H1 (cell line): ENCODE results near the gene TAF10. TPM values are rescaled to one million over a fixed set of nuclear protein-coding genes. Genes with fewer than 3 reads are reported as not detected.

Experiments
- CBX8 ChIP-seq: fragments of 300-800, 300-1000 bp; sonication (generic); IDR thresholded peaks from 2 replicates; pipeline ENCODE4 v1.7.1; 2016; ENCODE audit warnings: low read depth, low read length, borderline replicate concordance
- MAFK ChIP-seq: IDR thresholded peaks from 2 replicates; pipeline ENCODE4 v1.6.1; 2012; ENCODE audit warnings: low read depth, mild to moderate bottlenecking, improper control_type of control experiment, low read length
- polyA plus RNA-seq, 7 experiments: library from polyadenylated mRNA; depleted of rRNA in 3 of 7; stranded (reverse) in 5 of 7; unstranded in 2 of 7; fragments of >200 nt in 5 of 7; fragments of 200-250 nt in 2 of 7; gene quantifications; 1 replicate in 5 of 7; 2 replicates in 1 of 7; 4 replicates in 1 of 7; pipeline versions ENCODE4 v1.2.1 to v1.2.3, GENCODE V29; 2011 to 2013; ENCODE audit warnings: missing spikeins in 2 of 7, mixed read lengths in 2 of 7
- total RNA-seq: library from RNA; stranded (reverse); fragmentation: NEBNext Ultra II Directional; extraction: Animal tissue kit (Norgen Biotek cat#: 25700); gene quantifications from 2 replicates; pipeline ENCODE4 v1.2.1, GENCODE V29; 2021
- TF ChIP-seq, protein P1 (sequence below): fragments of 300-600 bp; sonication (generic); IDR thresholded peaks from 2 replicates; pipeline ENCODE4 v1.7.1; 2012; ENCODE audit warnings: low read length, moderate library complexity, mild to moderate bottlenecking, inconsistent platforms; ENCODE audit not compliant: insufficient replicate concordance

The TAF10 gene
- total and polyA plus RNA-seq, 2 of the 8 experiments (the other 6 are each of a cell fraction or from before 2014, with no cell fraction given) = 128 to 213 TPM

DNA sequence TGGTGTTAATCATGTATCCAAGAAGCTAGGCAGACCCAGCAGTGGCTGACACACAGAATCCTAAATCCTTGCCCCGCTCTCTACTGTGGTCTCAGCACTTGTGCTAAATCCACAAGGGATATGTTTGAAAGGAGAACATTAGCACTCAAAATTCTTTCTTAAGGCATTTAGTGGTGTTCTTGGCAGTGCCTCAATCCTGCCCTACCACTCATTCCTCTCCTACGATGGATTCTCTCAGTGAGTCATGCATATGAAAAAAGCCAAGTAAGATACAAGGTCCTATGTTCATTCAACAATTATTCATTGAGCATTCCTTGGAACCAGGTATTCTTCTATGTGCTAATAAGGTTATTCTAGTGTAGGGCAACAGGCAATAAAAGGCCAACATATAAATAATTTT lies 39.8 kb downstream of the TAF10 start (continued):
- TF ChIP-seq, protein P1, sequence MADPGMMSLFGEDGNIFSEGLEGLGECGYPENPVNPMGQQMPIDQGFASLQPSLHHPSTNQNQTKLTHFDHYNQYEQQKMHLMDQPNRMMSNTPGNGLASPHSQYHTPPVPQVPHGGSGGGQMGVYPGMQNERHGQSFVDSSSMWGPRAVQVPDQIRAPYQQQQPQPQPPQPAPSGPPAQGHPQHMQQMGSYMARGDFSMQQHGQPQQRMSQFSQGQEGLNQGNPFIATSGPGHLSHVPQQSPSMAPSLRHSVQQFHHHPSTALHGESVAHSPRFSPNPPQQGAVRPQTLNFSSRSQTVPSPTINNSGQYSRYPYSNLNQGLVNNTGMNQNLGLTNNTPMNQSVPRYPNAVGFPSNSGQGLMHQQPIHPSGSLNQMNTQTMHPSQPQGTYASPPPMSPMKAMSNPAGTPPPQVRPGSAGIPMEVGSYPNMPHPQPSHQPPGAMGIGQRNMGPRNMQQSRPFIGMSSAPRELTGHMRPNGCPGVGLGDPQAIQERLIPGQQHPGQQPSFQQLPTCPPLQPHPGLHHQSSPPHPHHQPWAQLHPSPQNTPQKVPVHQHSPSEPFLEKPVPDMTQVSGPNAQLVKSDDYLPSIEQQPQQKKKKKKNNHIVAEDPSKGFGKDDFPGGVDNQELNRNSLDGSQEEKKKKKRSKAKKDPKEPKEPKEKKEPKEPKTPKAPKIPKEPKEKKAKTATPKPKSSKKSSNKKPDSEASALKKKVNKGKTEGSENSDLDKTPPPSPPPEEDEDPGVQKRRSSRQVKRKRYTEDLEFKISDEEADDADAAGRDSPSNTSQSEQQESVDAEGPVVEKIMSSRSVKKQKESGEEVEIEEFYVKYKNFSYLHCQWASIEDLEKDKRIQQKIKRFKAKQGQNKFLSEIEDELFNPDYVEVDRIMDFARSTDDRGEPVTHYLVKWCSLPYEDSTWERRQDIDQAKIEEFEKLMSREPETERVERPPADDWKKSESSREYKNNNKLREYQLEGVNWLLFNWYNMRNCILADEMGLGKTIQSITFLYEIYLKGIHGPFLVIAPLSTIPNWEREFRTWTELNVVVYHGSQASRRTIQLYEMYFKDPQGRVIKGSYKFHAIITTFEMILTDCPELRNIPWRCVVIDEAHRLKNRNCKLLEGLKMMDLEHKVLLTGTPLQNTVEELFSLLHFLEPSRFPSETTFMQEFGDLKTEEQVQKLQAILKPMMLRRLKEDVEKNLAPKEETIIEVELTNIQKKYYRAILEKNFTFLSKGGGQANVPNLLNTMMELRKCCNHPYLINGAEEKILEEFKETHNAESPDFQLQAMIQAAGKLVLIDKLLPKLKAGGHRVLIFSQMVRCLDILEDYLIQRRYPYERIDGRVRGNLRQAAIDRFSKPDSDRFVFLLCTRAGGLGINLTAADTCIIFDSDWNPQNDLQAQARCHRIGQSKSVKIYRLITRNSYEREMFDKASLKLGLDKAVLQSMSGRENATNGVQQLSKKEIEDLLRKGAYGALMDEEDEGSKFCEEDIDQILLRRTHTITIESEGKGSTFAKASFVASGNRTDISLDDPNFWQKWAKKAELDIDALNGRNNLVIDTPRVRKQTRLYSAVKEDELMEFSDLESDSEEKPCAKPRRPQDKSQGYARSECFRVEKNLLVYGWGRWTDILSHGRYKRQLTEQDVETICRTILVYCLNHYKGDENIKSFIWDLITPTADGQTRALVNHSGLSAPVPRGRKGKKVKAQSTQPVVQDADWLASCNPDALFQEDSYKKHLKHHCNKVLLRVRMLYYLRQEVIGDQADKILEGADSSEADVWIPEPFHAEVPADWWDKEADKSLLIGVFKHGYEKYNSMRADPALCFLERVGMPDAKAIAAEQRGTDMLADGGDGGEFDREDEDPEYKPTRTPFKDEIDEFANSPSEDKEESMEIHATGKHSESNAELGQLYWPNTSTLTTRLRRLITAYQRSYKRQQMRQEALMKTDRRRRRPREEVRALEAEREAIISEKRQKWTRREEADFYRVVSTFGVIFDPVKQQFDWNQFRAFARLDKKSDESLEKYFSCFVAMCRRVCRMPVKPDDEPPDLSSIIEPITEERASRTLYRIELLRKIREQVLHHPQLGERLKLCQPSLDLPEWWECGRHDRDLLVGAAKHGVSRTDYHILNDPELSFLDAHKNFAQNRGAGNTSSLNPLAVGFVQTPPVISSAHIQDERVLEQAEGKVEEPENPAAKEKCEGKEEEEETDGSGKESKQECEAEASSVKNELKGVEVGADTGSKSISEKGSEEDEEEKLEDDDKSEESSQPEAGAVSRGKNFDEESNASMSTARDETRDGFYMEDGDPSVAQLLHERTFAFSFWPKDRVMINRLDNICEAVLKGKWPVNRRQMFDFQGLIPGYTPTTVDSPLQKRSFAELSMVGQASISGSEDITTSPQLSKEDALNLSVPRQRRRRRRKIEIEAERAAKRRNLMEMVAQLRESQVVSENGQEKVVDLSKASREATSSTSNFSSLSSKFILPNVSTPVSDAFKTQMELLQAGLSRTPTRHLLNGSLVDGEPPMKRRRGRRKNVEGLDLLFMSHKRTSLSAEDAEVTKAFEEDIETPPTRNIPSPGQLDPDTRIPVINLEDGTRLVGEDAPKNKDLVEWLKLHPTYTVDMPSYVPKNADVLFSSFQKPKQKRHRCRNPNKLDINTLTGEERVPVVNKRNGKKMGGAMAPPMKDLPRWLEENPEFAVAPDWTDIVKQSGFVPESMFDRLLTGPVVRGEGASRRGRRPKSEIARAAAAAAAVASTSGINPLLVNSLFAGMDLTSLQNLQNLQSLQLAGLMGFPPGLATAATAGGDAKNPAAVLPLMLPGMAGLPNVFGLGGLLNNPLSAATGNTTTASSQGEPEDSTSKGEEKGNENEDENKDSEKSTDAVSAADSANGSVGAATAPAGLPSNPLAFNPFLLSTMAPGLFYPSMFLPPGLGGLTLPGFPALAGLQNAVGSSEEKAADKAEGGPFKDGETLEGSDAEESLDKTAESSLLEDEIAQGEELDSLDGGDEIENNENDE = no peak
- TF ChIP-seq CBX8 (no peak), MAFK (no peak)
